GM12891 (cell line): ENCODE measurements around the gene COPB1.

Experiments
- POLR2A ChIP-seq: IDR thresholded peaks from 2 replicates; pipeline ENCODE4 v1.6.1; 2011; ENCODE audit warnings: low read depth, low read length, control low read depth
- POLR2AphosphoS5 ChIP-seq: IDR thresholded peaks from 2 replicates; pipeline ENCODE4 v1.6.1; 2011; ENCODE audit warnings: low read depth, low read length, control low read depth
- POU2F2 ChIP-seq: IDR thresholded peaks from 2 replicates; pipeline ENCODE4 v1.6.1; 2011; ENCODE audit warnings: low read depth, mild to moderate bottlenecking, control low read depth, low read length, moderate library complexity
- SPI1 ChIP-seq: IDR thresholded peaks from 2 replicates; pipeline ENCODE4 v1.6.1; 2011; ENCODE audit warnings: low read depth, low read length, control low read depth
- TAF1 ChIP-seq: IDR thresholded peaks from 2 replicates; pipeline ENCODE4 v1.6.1; 2011; ENCODE audit warnings: low read depth, low read length, control low read depth

- TF ChIP-seq POLR2AphosphoS5 (no peak), POLR2A (no peak), POU2F2 (no peak), TAF1 (no peak), SPI1 (no peak)
These were observed 87.8 kb downstream of the COPB1 start for GRCh38 chr11:14411818-14412217.
